ENCODE results near the gene NEK5.

DNA sequence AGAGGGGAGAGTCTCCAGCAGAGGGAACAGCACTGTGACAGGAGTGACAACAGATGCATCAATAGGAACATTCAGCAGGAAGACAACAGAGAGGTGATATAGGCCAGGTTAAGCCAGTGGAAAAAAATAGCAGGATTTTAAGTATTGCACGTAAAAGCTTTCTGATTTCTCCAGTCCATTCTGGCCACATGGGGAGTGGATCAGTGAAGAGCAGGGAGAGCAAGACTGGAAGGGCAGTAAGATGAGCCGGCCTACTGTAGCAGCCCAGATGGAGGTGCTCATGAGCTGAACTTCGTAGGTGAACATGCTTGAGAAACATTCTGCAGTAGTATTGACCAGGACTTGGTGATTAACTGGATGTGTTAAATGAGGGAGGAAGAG, 102.6 kb downstream of the NEK5 start:
- TF ChIP-seq EZH2 (IDR thresholded peaks at IDR 0.05) (no peak), POLR2AphosphoS5 (IDR thresholded peaks at IDR 0.05; ENCODE audit: borderline replicate concordance, low read depth, low read length) (no peak)
